HFF-Myc (cell line): ENCODE measurements around the gene SH2D3C.

Source experiments
- DNase-seq: peaks from one replicate; pipeline ENCODE4 v3.0.0-alpha.2; 2011; ENCODE audit warnings: low read depth; ENCODE audit errors: extremely low read depth
- H3K4me3 ChIP-seq: replicated peaks from 2 replicates; pipeline ENCODE4 v1.5.1; 2011; ENCODE audit warnings: low read depth, mild to moderate bottlenecking, control low read depth, low read length
- TF ChIP-seq, protein P1 (sequence below): IDR thresholded peaks from 2 replicates; pipeline ENCODE4 v1.5.1; 2012; ENCODE audit warnings: mild to moderate bottlenecking, low read depth, low read length, control low read depth; ENCODE audit errors: missing control alignments

SH2D3C gene

GRCh38 chr9:127720031-127720864 lies 58.2 kb downstream of the SH2D3C start:
- DNase-seq: no peak
- no peak overlapping the region for H3K4me3 ChIP-seq

GRCh38 chr9:127717766-127718165 lies 60.7 kb downstream of the SH2D3C start:
- TF ChIP-seq, protein P1, sequence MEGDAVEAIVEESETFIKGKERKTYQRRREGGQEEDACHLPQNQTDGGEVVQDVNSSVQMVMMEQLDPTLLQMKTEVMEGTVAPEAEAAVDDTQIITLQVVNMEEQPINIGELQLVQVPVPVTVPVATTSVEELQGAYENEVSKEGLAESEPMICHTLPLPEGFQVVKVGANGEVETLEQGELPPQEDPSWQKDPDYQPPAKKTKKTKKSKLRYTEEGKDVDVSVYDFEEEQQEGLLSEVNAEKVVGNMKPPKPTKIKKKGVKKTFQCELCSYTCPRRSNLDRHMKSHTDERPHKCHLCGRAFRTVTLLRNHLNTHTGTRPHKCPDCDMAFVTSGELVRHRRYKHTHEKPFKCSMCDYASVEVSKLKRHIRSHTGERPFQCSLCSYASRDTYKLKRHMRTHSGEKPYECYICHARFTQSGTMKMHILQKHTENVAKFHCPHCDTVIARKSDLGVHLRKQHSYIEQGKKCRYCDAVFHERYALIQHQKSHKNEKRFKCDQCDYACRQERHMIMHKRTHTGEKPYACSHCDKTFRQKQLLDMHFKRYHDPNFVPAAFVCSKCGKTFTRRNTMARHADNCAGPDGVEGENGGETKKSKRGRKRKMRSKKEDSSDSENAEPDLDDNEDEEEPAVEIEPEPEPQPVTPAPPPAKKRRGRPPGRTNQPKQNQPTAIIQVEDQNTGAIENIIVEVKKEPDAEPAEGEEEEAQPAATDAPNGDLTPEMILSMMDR: no peak

More at GRCh38 chr9:127720031-127720864, 58.2 kb downstream of the SH2D3C start:
- TF ChIP-seq, protein P1: no peak

DNA sequence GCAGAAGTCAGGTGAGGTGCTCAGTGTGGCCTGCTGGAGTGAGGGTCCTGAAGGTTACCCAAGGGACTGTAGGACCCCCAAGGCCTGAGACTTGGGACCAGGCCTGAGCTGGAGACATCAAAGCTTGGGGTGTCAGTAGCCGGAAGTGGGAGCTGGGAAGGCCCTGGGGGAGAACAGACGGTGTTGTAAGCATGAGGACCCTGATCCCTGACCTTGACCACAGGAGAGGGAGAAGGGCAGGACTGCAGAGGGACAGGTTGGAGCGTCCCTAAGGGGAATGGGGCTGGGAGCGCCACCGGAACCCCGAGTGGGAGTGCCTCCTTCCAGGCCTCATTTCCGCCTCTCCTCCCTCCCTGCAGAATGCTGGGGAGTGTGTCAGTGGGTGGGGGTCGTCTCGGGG lies 62.1 kb downstream of the SH2D3C start:
- H3K4me3 ChIP-seq: peak overlapping the region; percentile 94
- DNase-seq: no peak
- TF ChIP-seq, protein P1: no peak

More at GRCh38 chr9:127717766-127718165, 60.7 kb downstream of the SH2D3C start:
- DNase-seq: no peak
- H3K4me3 ChIP-seq: no peak overlapping the region

DNA sequence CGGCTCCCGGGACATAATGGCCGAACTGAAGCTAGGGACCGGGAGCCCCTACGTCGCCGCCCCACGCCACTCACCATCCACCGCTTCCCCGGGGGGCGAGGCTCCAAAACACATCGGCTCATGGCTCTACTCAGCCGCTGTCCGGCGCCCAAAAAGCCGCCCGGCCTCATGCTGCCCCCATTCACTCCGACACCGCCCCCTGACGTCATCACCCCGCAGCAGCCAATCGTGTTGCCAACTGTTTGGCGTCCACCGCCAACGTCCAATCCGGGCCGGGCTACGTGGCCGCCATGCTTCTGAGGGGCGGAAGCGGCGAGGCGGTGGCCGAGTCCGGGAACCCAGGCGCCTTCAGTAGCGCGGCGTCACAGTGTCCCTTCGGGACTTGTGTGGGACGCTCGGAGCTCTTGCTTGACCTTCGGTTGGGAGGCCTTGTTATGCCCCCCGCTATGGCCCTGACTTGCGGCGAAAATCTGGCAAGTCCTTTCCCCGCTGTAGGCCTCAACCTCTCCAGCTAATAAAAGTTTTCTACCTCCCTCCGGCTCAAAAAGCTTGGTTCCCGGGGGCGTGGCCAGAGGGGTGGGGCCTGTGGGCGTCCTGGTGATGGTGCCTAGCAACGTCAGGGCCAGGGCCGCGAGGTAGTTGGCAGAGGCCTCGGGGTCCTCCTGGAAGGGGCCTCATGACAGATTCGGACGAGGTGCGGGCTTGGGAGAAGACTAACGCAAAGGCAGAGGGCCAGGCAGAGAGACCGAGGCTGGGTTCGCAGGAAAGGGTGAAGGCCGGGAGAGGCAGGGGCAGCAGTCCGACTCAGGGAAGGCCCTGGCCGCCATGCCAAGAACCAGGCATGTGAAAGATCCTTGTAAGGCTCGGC lies 62.8 kb downstream of the SH2D3C start, which contains the start of the genes PTRH1 and TTC16:
TSS of gene PTRH1 (minus strand) at position 194 of the 868 bp plus-strand sequence. CDS start at position 170, 24 bp downstream.
TSS of gene TTC16 (plus strand) at position 610 of the 868 bp plus-strand sequence. CDS start at position 677, 67 bp downstream.
- DNase-seq: peak; percentile 76
- peak within 1 kb of the TSS; percentile 94 for H3K4me3 ChIP-seq
- TF ChIP-seq, protein P1: no peak

DNA sequence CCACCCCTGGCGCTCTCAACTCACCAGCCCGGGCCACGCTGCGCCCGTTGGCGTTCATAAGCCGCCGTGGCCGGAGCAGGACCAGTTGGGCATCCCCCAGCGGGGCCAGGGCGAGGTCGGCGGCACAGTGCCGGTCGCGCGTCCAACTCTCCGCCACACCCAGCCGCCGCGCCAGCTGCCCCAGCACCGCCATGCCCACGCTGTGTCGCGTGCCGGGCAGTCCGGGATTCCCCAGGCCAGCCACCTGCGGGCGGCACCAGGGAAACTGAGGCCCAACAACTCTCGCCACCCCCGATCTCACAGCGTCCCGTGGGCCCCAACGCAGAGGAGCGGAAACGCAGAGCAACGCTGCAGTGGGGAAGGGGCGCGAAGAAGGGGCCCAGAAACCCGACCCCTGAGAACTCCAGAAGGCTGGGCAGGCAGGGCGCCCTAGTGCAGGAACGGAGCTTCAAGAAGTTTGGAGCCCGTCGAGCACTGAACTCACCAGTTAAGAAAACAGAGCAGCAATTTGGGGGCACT lies 63.5 kb downstream of the SH2D3C start:
- H3K4me3 ChIP-seq: peak overlapping the region; percentile 94
- no peak for DNase-seq
- TF ChIP-seq, protein P1: no peak

- DNase-seq: no peak
- TF ChIP-seq, protein P1: no peak
- H3K4me3 ChIP-seq: peak overlapping the region; percentile 94
Observed at GRCh38 chr9:127714020-127714750, 64.3 kb downstream of the SH2D3C start.
